MG63 (cell line): Measurements from ENCODE around the gene PSMD3. TPM values are rescaled to one million over a fixed set of nuclear protein-coding genes. Genes with fewer than 3 reads are reported as not detected.
"Not testable (repeated sequence)": the region's sequence is repeated elsewhere in the genome, so short reads cannot be mapped to it uniquely, and the experiment has no call there.

Experiments
- DNase-seq: peaks from one replicate; pipeline ENCODE4 v3.0.0-alpha.2; 2020
- H3K27me3 ChIP-seq: fragments of 250-450 bp; sonication (Bioruptor Pico); 2 replicates; pipeline ENCODE4 v1.5.1; 2020; ENCODE audit warnings: mild to moderate bottlenecking, moderate library complexity
- H3K36me3 ChIP-seq: fragments of 250-450 bp; sonication (Bioruptor Pico); 2 replicates; pipeline ENCODE4 v1.5.1; 2020; ENCODE audit warnings: mild to moderate bottlenecking, moderate library complexity
- H3K4me3 ChIP-seq: fragments of 250-450 bp; sonication (Bioruptor Pico); 2 replicates; pipeline ENCODE4 v1.5.1; 2020; ENCODE audit warnings: mild to moderate bottlenecking, moderate library complexity
- H3K9me3 ChIP-seq: fragments of 250-450 bp; sonication (Bioruptor Pico); 2 replicates; pipeline ENCODE4 v1.5.1; 2020; ENCODE audit warnings: mild to moderate bottlenecking, moderate library complexity
- total RNA-seq: library from RNA; depleted of rRNA; stranded (reverse); fragments of >200 nt; shearing (Covaris generic); gene quantifications from 2 replicates; pipeline ENCODE4 v1.2.3, GENCODE V29; 2014; ENCODE audit warnings: low replicate concordance

The PSMD3 gene
- total RNA-seq, 1 experiment from 2014 or later = 331 TPM

DNA sequence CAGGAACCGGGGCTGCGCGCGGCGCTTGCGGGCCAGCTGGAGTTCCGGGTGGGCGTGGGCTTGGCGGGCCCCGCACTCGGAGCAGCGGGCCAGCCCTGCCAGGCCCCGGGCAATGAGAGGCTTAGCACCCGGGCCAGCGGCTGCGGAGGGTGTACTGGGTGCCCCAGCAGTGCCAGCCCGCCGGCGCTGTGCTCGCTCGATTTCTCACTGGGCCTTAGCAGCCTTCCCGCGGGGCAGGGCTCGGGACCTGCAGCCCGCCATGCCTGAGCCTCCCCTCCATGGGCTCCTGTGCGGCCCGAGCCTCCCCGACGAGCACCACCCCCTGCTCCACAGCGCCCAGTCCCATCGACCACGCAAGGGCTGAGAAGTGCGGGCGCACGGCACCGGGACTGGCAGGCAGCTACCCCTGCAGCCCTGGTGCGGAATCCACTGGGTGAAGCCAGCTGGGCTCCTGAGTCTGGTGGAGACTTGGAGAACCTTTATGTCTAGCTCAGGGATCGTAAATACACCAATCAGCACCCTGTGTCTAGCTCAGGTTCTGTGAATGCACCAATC lies 30.4 kb downstream of the PSMD3 start:
- H3K4me3 ChIP-seq, DNase-seq, H3K9me3 ChIP-seq, H3K36me3 ChIP-seq, H3K27me3 ChIP-seq: not testable (repeated sequence)

DNA sequence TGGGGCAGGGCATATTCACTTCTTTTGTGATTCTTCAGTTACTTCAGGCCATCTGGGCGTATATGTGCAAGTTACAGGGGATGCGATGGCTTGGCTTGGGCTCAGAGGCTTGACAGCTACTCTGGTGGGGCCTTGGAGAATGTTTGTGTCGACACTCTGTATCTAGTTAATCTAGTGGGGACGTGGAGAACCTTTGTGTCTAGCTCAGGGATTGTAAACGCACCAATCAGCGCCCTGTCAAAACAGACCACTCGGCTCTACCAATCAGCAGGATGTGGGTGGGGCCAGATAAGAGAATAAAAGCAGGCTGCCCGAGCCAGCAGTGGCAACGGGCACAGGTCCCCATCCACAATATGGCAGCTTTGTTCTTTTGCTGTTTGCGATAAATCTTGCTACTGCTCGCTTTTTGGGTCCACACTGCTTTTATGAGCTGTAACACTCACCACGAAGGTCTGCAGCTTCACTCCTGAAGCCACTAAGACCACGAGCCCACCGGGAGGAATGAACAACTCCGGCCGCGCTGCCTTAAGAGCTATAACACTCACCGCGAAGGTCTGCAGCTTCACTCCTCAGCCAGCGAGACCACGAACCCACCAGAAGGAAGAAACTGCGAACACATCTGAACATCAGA lies 31.5 kb downstream of the PSMD3 start:
- not testable (repeated sequence) for H3K27me3 ChIP-seq, DNase-seq, H3K4me3 ChIP-seq, H3K9me3 ChIP-seq, H3K36me3 ChIP-seq

DNA sequence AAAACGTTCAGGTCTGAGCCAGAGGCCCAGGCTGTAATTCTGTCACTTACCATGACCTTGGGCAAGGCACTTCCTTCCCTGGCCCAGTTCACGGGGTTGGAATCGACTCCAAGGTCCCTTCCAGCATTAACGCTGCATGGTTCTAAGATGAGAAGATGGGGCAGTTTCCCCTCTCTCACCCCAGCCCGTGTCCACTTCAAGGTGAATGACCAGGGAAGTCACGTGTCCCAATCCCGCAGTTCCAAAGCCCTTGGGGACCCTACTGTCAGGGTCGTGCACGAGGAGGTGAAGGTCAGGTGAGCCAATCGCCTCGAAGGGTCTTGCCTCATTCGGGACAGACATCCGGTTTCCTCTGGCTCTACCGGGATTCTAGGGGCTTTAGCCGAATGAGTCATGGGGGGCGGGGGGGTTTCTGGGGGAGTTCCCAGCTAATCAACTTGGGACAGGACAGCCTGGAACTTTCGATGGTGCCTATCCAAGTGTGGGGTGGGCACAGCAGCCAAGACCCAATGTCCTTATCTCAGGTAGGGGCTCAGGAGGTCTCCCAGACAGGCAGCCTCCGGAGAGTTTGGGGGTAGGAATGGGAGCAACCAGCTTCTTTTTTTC lies 33.9 kb downstream of the PSMD3 start:
- Histone ChIP-seq H3K4me3 (no peak overlapping the region), H3K36me3 (peaks cover 6% of the 10 kb centered on the region), H3K27me3 (no peaks in the 10 kb centered on the region), H3K9me3 (no peaks in the 10 kb centered on the region)
- DNase-seq = no peak

DNA sequence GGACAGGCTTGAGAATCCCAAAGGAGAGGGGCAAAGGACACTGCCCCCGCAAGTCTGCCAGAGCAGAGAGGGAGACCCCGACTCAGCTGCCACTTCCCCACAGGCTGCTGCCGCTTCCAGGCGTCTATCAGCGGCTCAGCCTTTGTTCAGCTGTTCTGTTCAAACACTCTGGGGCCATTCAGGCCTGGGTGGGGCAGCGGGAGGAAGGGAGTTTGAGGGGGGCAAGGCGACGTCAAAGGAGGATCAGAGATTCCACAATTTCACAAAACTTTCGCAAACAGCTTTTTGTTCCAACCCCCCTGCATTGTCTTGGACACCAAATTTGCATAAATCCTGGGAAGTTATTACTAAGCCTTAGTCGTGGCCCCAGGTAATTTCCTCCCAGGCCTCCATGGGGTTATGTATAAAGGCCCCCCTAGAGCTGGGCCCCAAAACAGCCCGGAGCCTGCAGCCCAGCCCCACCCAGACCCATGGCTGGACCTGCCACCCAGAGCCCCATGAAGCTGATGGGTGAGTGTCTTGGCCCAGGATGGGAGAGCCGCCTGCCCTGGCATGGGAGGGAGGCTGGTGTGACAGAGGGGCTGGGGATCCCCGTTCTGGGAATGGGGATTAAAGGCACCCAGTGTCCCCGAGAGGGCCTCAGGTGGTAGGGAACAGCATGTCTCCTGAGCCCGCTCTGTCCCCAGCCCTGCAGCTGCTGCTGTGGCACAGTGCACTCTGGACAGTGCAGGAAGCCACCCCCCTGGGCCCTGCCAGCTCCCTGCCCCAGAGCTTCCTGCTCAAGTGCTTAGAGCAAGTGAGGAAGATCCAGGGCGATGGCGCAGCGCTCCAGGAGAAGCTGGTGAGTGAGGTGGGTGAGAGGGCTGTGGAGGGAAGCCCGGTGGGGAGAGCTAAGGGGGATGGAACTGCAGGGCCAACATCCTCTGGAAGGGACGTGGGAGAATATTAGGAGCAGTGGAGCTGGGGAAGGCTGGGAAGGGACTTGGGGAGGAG lies 34.7 kb downstream of the PSMD3 start, which contains the start of gene CSF3:
TSS of gene CSF3 (plus strand) at position 436 of the 993 bp plus-strand sequence. CDS start at position 471, 35 bp downstream.
- no peaks in the 10 kb centered on the region for H3K9me3 ChIP-seq
- no peaks in the 10 kb centered on the region for H3K27me3 ChIP-seq
- H3K36me3 ChIP-seq = peaks cover 13% of the 10 kb centered on the region
- DNase-seq = no peak
- H3K4me3 ChIP-seq = no peak within 1 kb of the TSS

GRCh38 chr17:40015998-40016985 lies 35.7 kb downstream of the PSMD3 start:
- H3K4me3 ChIP-seq = no peak overlapping the region
- H3K27me3 ChIP-seq = no peaks in the 10 kb centered on the region
- H3K9me3 ChIP-seq = no peaks in the 10 kb centered on the region
- DNase-seq = no peak
- peaks cover 23% of the 10 kb centered on the region for H3K36me3 ChIP-seq

- H3K36me3 ChIP-seq = peaks cover 32% of the 10 kb centered on the region
- H3K9me3 ChIP-seq = no peaks in the 10 kb centered on the region
- H3K4me3 ChIP-seq = no peak overlapping the region
- H3K27me3 ChIP-seq = no peaks in the 10 kb centered on the region
- no peak for DNase-seq
These were observed 36.9 kb downstream of the PSMD3 start for GRCh38 chr17:40017422-40018080.

- H3K9me3 ChIP-seq = no peaks in the 10 kb centered on the region
- no peak for DNase-seq
- H3K36me3 ChIP-seq = peaks cover 39% of the 10 kb centered on the region
- H3K27me3 ChIP-seq = no peaks in the 10 kb centered on the region
- H3K4me3 ChIP-seq = no peak overlapping the region
These were observed 37.9 kb downstream of the PSMD3 start for GRCh38 chr17:40018211-40019121.

DNA sequence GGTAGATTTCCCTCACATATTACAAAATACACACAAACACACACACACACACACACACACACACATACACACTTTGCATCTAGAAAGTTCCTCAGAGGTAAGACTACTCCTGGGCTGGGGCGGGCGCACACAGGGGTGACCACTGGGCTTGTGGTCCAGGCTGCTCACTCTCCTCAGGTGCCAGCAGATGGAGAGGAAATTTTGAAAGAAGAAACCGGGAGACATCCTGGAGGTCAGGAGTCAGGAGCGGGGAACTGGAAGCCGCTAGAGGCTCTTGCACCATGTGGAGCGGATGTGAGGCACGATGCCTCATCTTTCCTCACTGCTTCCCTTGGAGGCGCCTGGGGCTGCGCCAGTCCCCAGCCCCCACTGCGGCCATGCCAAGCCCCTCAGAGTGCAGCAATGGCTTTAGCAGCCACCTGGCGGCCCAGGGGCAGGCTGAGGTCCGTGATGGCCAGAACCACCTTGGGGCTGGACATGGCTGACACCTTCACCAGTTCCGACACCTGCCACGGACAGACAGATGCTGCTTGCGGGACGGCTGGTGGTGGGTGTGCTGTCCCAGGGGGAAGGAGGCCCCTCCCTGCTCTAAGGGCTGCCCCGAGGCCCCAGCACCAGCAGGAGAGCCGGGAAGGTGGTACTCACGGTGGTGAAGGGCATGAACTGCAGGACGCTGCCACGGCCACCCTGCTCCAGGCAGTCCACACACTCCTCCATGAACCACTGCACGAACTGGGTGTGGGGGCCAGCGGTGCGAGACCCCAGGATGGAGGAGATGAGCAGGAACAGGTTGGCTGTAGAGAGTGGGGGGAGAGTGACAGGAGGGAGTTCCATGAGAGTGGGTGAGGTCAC lies 38.8 kb downstream of the PSMD3 start:
- Histone ChIP-seq H3K27me3 (no peaks in the 10 kb centered on the region), H3K9me3 (no peaks in the 10 kb centered on the region), H3K36me3 (peaks cover 48% of the 10 kb centered on the region), H3K4me3 (no peak overlapping the region)
- no peak for DNase-seq

GRCh38 chr17:40020146-40020545 lies 39.5 kb downstream of the PSMD3 start:
- DNase-seq = no peak
- Histone ChIP-seq H3K36me3 (peaks cover 56% of the 10 kb centered on the region), H3K4me3 (no peak overlapping the region)

DNA sequence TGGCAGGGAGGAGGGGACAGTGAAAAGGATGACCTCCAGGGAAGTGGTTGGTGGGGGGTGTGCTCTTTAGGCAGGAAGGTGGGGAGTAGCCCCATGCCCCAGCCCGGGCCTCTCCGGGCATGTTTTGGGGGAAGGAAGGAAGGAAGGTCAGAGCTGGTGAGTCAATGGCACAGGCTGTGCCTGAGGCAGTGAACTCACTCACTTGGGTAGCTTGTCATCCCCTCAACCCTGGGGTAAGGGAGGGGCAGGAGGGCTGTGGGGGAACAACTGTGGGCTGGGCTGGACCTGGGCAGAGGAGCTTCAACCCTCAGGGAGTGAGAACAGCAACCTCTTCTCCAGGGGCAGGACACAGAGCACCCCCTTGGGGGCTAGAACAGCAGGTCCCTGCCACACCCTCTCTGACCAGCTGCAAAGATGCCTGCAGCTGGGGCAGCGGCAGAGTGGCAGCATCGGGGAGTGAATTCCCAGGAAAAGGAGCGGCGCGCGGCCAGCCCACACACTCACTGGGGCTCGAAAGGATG lies 40.9 kb downstream of the PSMD3 start:
- Histone ChIP-seq H3K36me3 (peaks cover 70% of the 10 kb centered on the region), H3K27me3 (no peaks in the 10 kb centered on the region), H3K4me3 (no peak overlapping the region), H3K9me3 (no peaks in the 10 kb centered on the region)
- DNase-seq = peak; percentile 76

More at GRCh38 chr17:40020146-40020545, 39.5 kb downstream of the PSMD3 start:
- Histone ChIP-seq H3K9me3 (no peaks in the 10 kb centered on the region), H3K27me3 (no peaks in the 10 kb centered on the region)

GRCh38 chr17:40022497-40022896 lies 41.9 kb downstream of the PSMD3 start:
- H3K4me3 ChIP-seq = no peak overlapping the region
- no peak for DNase-seq
- H3K27me3 ChIP-seq = no peaks in the 10 kb centered on the region
- H3K9me3 ChIP-seq = no peaks in the 10 kb centered on the region
- peaks cover 77% of the 10 kb centered on the region for H3K36me3 ChIP-seq

DNA sequence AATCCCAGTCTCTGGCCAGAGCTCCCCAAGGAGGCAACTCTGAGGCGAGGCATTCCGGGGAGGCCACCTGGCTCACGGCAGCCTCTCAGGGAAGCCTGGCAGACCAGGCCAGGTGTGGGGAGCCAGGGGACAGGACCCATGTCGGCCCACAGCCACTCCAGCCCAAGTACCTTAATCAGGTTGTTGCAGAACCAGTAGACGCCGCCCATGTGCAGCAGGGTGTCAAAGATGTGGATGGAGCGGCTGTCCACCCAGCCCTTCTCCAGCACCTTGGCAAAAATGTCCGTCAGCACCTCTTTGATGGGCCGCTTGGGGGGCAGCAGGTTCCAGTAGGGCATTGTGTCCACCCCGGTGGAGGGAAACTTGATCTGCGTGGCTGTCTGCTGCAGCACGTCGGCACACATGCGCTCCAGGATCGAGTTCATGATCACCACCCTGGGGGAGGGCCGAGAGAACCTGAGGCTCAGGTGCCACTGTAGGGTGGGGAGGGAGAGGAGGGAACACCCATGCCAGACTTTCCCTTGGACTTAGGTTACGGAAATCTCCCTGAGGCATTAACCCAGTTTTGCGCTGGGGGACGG lies 42.4 kb downstream of the PSMD3 start:
- no peak for DNase-seq
- no peak overlapping the region for H3K4me3 ChIP-seq
- peaks cover 80% of the 10 kb centered on the region for H3K36me3 ChIP-seq
- H3K27me3 ChIP-seq = no peaks in the 10 kb centered on the region
- H3K9me3 ChIP-seq = no peaks in the 10 kb centered on the region

DNA sequence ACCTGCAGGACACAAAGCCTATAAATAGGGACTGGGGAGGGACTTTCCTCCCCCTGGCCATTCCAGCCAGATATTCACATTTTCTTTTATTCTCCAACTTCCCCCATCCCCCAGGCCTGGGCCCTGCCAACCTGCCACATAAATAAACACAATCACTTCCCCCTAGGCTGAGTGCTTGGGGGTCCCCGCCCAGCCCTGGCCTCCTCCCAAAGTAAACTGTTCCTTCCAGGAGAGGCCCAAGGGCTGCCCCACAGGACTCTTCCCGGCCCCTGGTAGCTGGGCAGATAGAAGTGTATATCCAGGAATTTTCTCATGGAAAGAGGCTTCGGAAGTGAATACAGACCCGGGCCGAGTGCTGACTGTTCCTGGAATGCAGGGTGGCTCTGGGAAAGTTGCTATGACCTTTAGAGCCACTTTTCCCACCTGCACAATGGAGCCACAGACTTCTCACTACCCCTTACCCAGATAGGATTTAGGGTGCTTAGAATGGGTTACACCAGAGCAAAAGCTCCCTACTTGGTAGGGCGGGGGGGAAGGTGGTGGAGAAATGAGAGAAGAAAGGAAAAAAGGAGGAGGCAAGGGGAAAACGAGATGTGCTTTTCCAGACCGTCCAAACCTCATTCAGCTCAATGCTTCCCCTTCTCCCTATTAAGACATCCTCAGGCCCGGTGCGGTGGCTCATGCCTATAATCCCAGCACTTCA lies 43.1 kb downstream of the PSMD3 start:
- H3K4me3 ChIP-seq = no peak overlapping the region
- DNase-seq = peak; percentile 34
- H3K27me3 ChIP-seq = no peaks in the 10 kb centered on the region
- H3K36me3 ChIP-seq = peaks cover 84% of the 10 kb centered on the region
- no peaks in the 10 kb centered on the region for H3K9me3 ChIP-seq
